22Rv1 (cell line): Measurements from ENCODE around the gene MID2.

Source experiments
- ZFX ChIP-seq: fragments of 450-650 bp; IDR thresholded peaks from 2 replicates; pipeline ENCODE4 v1.6.1; 2017; ENCODE audit warnings: antibody characterized with exemption, borderline replicate concordance
- TF ChIP-seq, protein P1 (sequence below): fragments of 450-650 bp; IDR thresholded peaks from 2 replicates; pipeline ENCODE4 v1.5.1; 2017; ENCODE audit warnings: mild to moderate bottlenecking

DNA sequence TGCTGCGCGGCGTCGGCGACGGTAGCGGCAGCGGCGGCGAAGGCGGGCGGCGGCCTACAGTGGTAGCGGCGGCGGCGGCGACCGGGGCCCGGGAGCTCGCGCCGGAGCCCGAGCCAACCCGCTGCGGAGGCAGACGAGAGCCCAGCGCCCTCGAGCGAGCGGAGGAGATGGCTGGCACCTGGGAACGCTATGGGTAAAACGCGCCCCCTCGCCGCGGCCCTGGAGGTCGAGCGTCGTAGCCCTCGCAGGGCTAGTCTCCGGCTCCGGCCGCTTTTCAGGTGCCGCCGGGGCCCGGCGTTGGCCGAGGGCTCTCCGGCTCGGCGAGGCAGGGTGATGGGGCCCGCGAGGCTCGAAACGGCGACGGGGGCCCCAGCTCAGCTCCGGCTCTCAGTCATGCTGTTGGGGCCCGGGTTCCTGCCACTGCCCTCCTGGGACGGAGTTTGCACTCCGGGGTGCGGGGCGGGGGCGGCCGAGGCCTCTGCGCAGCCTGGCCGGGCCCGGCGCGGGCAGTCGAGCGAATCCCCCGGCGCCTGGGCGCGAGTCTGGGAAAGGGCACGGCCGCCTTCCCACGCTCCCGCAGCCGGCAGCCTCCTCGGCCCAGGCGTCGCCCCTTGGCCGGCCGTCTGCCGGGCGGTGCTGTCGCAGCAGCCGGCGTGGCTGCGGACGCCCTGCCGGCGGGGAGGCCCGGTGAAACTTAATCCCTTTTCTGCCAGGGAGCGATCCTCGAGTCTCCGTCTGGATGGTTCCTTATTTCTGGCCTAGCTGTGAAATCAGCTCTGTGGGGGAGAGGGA lies 768 bp downstream of the MID2 start:
- TF ChIP-seq, protein P1, sequence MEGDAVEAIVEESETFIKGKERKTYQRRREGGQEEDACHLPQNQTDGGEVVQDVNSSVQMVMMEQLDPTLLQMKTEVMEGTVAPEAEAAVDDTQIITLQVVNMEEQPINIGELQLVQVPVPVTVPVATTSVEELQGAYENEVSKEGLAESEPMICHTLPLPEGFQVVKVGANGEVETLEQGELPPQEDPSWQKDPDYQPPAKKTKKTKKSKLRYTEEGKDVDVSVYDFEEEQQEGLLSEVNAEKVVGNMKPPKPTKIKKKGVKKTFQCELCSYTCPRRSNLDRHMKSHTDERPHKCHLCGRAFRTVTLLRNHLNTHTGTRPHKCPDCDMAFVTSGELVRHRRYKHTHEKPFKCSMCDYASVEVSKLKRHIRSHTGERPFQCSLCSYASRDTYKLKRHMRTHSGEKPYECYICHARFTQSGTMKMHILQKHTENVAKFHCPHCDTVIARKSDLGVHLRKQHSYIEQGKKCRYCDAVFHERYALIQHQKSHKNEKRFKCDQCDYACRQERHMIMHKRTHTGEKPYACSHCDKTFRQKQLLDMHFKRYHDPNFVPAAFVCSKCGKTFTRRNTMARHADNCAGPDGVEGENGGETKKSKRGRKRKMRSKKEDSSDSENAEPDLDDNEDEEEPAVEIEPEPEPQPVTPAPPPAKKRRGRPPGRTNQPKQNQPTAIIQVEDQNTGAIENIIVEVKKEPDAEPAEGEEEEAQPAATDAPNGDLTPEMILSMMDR = no peak
- no peak for TF ChIP-seq ZFX
